HG02970 (cell line): ENCODE data around the gene EVI5L.

Source experiments
- ATAC-seq: cut with Tn5 transposase; IDR thresholded peaks from one replicate; pipeline ENCODE4 v1.9.1; 2021; ENCODE audit warnings: mild to moderate bottlenecking, moderate library complexity, moderate number of reproducible peaks; ENCODE audit not compliant: unreplicated experiment, low FRiP score

The EVI5L gene

DNA sequence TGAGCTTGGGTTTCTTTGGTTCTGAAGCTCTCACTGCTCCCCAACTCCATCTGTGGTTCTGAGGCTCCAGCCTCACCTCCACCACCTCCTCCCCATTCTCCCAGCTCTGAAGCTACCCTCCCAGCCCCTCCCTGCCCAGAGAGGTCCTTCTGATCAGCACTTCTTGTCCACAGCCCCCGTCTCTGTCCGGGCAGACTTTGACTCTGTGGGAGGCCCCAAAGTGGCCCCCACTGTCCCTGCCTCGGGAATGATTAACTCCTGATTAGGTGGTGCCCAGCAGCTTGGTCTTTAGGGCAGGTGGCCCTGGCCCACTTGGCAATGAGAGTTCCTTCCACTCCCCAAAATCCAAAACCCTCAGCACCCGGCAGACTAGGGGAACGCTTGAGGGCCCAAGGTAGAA, 14.4 kb downstream of the EVI5L start:
- ATAC-seq, result no peak

DNA sequence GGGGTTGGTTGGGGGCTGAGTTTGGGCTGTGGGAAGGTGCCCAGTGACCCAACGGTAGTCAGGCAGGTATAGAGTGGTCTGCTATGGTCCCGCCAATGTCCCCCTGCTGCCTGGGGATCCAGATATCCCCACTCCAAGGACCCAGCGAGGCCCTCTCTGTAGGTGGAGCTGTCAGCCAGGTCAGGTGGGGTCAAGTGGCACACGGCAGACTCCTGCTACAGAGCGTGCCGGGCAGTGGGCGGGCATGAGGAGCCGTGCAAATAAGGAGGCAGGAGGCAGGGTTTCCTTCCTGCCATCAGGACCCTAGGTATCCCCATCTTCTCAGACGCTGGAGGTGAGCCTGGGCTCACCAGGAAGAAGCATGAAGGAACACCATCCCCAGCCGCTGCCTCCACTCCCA, 14.9 kb downstream of the EVI5L start:
- no peak for ATAC-seq

GRCh38 chr19:7845390-7846154, 15.6 kb downstream of the EVI5L start:
- no peak for ATAC-seq

DNA sequence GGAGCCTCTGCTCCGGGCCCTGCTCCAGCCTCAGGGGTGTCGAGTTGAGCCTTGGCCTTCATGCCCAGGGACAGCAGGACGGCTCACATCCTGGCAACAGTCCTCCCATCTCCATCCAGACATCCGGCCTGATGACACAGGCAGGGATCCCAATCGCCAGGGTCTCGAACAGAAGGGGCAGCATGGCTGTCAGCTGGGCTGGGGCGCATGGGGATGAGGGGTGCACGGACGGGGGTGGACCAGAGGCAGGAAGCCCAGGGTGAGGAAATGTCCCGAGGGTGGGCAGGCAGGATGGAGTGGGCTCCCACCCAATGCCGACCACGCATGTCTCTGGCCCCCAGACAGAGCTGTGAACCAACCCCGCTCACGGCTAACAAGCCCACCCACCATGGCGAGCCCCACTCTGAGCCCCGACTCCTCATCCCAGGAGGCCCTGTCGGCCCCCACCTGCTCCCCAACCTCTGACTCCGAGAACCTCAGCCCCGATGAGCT, 16.2 kb downstream of the EVI5L start:
- no peak for ATAC-seq

DNA sequence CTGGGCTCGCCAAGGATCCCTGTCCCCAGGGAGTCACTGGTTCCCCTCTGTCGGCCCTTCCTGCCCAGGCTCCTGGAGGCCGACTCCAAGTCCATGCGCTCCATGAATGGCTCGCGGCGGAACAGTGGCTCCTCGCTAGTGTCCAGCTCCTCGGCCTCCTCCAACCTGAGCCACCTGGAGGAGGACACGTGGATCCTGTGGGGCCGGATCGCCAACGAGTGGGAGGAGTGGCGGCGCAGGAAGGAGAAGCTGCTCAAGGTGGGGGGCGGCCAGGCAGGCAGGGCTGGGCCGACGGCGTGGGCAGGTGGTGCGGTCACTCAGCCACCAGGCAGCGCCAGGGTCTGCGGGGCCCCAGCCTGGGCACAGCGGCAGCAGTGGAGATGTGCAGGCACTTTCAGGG, 17.6 kb downstream of the EVI5L start:
- ATAC-seq, result no peak

GRCh38 chr19:7848779-7849457, 18.9 kb downstream of the EVI5L start:
- ATAC-seq, result no peak

DNA sequence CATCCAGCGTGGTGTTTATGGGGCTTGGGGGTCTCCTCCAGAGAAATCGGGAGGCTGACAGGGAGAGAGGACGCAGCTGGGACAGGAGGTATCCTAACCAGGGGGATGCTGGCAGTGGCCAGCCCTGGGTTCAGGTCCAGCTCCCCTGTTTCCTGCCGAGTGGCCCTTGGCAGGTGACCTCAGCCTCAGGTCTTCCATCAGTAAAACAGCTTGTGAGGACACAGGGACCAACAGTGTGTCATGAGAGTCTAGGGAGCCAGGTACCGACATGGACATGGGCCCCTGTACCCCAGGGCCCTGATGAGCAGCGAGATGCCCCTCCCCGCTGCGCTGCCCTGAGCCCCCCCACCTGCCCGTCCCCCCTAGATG, 19.6 kb downstream of the EVI5L start:
- no peak for ATAC-seq

DNA sequence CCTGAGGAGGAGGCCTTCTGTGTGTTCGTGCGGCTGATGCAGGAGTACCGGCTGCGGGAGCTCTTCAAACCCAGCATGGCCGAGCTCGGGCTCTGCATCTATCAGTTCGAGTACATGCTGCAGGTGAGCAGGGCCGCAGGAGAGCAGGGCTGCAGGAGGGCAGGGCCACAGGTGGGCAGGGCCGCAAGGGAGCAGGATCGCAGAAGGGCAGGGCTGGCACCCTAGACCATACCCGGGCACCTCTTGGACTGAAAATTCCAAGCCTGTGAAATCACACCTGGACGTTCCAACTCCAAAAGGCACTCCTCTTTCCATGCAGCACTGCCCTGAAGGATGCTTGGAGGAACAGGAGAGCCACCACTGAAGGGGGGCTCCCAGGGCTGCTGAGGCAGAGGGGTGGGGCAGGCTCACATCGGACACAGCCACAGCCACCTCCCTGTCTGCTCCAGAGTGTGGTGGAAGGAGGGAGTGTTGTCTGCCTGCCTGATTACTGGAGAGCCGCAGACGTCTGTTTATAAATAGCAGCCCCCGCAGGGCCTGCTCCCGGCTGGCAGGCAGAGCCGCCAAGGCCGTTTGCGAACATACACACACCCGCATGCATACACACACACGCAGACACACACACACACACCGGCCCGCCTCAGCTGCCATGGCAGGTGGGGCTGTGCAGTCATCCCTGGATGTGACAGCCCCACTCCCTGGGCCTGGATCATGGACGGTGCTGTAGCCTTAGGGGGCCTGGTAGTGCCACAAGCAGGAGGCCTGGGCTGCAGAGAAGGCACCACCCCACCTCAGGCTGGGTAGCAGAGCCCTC, 20.2 kb downstream of the EVI5L start:
- no peak for ATAC-seq

GRCh38 chr19:7850945-7851622, 21.1 kb downstream of the EVI5L start:
- no peak for ATAC-seq

GRCh38 chr19:7851623-7852500, 21.8 kb downstream of the EVI5L start:
- ATAC-seq, result no peak

GRCh38 chr19:7852851-7853769, 23.1 kb downstream of the EVI5L start:
- no peak for ATAC-seq

DNA sequence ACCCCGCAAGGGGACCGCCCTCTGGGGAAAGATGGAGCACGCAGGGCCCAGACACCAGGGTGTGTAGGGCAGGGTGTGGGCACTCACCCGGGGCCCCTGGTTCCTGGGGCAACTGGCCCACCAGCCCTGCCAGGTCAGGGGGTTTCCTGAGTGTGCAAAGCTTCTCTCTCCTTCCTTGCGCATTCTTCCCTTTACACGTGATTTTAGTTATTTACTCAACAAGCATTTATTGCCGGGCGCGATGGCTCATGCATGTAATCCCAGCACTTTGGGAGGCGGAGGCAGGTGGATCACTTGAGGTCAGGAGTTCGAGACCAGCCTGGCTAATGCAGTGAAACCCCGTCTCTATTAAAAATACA, 23.7 kb downstream of the EVI5L start:
- no peak for ATAC-seq

- ATAC-seq, result no peak
These were observed 25.5 kb downstream of the EVI5L start for GRCh38 chr19:7855426-7856108.

DNA sequence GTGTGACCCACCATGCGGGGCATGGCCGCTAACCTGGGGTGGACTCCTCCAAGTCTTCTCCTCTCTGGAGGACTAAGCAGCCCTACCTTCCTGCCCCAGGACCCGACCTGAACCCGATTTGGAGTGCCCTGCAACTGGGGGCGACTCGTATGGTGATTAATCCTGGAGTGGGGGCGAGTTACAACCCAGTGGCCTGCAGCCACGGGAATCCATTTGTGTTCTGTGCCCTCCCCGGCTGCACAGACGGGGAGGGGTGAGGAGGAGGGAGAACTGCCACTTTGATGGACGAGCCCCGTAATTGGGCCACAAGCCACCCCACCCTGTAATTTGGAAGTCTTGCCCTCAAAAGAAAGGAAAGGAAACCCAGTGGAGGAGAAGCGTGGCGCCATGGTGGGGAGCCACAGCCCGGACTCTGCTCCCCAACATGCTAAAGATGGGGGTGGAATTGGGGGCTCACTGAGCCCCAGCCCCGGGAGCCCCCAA, 26.1 kb downstream of the EVI5L start:
- no peak for ATAC-seq

DNA sequence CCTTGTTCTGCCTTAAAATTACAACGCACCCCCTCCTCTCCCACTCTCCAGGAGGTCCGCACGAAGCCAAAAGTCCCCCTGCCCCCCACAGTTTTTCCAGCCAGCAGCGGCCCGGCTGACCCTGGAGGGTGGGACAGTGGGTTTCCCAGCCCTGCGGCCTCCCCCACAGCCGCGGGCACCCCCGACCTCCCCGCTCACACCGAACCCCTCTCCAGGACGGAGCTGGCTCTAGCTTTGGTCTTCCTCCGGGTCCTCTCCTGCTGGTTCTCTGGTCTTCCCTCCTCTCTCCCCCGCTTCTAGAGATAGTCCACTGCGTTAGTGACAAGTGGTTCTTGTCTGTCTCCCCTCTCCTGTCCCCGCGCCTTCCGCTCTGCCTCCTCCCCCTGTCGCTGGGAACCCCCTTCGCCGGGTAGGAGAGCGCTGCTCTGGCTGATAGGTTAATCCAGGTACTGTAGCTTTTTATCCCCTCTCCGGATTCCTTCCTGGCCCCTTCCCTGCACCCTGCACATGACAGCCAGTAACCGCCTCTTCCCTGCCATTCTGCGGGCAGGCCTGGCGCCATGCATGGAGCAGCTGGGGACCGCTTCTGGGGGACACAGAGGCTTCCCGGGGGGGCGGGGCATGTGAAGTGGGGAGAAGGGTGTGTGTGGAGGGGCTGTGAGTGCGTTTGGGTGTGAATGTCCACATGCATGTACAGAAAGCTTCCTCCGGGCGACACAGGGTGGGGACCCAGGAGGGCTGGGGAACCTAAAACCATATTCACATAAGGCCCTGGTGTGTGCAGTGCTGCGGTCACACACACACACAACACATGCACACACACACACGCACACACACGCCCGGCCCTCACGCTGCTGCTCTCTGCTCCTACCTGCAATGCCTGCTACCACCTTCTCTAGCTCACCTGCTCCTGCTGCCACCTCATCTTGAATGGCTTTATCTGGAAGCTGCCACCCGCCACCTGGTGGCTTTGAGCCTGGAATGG, 27.0 kb downstream of the EVI5L start:
- no peak for ATAC-seq

DNA sequence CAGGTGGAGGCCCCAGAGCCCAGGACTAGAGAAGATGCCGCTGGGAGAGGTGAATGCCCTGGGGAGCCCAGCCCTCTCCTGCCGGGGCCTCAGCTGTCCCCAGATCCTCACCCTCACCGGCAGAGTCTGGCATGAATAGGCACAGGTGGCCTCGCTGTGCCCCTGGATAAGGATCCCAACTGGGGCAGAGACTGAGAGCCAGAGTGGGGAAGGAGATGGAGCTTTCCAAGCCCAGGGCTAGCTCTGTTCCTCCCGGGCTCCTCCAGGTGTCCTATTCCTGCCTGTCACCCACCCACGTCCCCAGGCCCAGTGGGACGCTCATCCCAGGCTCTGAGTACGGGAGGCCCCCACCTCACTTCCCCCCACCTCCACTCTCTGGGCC, 27.7 kb downstream of the EVI5L start:
- ATAC-seq, result no peak
